HG02870 (cell line): Measurements from ENCODE around the gene OR52B2.

Experiments used
- ATAC-seq: cut with Tn5 transposase; IDR thresholded peaks from one replicate; pipeline ENCODE4 v1.9.1; 2021; ENCODE audit warnings: mild to moderate bottlenecking, moderate library complexity; ENCODE audit not compliant: unreplicated experiment

Gene OR52B2

GRCh38 chr11:6170226-6170625 lies at the start of gene OR52B2:
OR52B2 (minus strand) TSS chr11:6170326; CDS start chr11:6170326, 0 bp downstream.
- no peak for ATAC-seq

- ATAC-seq: no peak
Observed at GRCh38 chr11:6219359-6219758, 49.2 kb upstream of the OR52B2 start.

GRCh38 chr11:6217722-6218121 lies 47.6 kb upstream of the OR52B2 start:
- ATAC-seq: no peak

GRCh38 chr11:6216501-6216900 lies 46.4 kb upstream of the OR52B2 start:
- no peak for ATAC-seq

GRCh38 chr11:6214530-6214929 lies 44.4 kb upstream of the OR52B2 start:
- ATAC-seq: no peak

- ATAC-seq: no peak
Observed at GRCh38 chr11:6210274-6210955, 40.3 kb upstream of the OR52B2 start.

GRCh38 chr11:6209801-6210200 lies 39.7 kb upstream of the OR52B2 start:
- ATAC-seq: no peak

- no peak for ATAC-seq
Observed at GRCh38 chr11:6206456-6207180, 36.5 kb upstream of the OR52B2 start.

GRCh38 chr11:6205366-6205765 lies 35.2 kb upstream of the OR52B2 start, which contains the start of gene C11orf42:
C11orf42 (plus strand) TSS chr11:6205557; CDS start chr11:6205616, 59 bp downstream.
- ATAC-seq: no peak

GRCh38 chr11:6204706-6205105 lies 34.6 kb upstream of the OR52B2 start:
- ATAC-seq: no peak

GRCh38 chr11:6203327-6203726 lies 33.2 kb upstream of the OR52B2 start:
- no peak for ATAC-seq

- no peak for ATAC-seq
Observed at GRCh38 chr11:6202041-6202440, 31.9 kb upstream of the OR52B2 start.

- no peak for ATAC-seq
Observed at GRCh38 chr11:6201481-6201880, 31.4 kb upstream of the OR52B2 start.

- no peak for ATAC-seq
Observed at GRCh38 chr11:6200975-6201374, 30.8 kb upstream of the OR52B2 start.

- no peak for ATAC-seq
Observed at GRCh38 chr11:6199174-6199810, 29.2 kb upstream of the OR52B2 start, which contains the start of gene OR52W1. OR52W1 (plus strand) TSS chr11:6199224; CDS start chr11:6199224, 0 bp downstream.

GRCh38 chr11:6197466-6198200 lies 27.5 kb upstream of the OR52B2 start:
- no peak for ATAC-seq

- ATAC-seq: peak; percentile 54
Observed at GRCh38 chr11:6196396-6196795, 26.3 kb upstream of the OR52B2 start.

GRCh38 chr11:6194065-6194581 lies 24.0 kb upstream of the OR52B2 start:
- no peak for ATAC-seq

GRCh38 chr11:6191742-6192141 lies 21.6 kb upstream of the OR52B2 start:
- no peak for ATAC-seq

GRCh38 chr11:6175440-6175839 lies 5.3 kb upstream of the OR52B2 start:
- ATAC-seq: no peak
